SK-N-SH (cell line): ENCODE measurements around the gene LRRC15. TPM values are rescaled to one million over a fixed set of nuclear protein-coding genes. Genes with fewer than 3 reads are reported as not detected.

Experiments
- CTCF ChIA-PET: fragments of 300-600, 350-600 bp; formaldehyde crosslinking; extraction: SDS; loops from one replicate; lab custom pipeline; 2021; lab: Yijun Ruan, JAX
- POLR2A ChIA-PET: fragments of 350-600 bp; sonication (Branson Sonifier 250); formaldehyde crosslinking; extraction: SDS; loops from one replicate; lab custom pipeline; 2020; ENCODE audit warnings: antibody characterized with exemption, inconsistent platforms; lab: Yijun Ruan, JAX
- DNase-seq: peaks from one replicate; pipeline ENCODE4 v3.0.0; 2012
- H2AFZ ChIP-seq: fragments of 200-600 bp; sonication (generic); 2 replicates; pipeline ENCODE4 v1.8.1; 2016; ENCODE audit warnings: antibody characterized with exemption, mild to moderate bottlenecking, low read depth
- H3F3A ChIP-seq: fragments of 200-600 bp; sonication (generic); replicated peaks from 2 replicates; pipeline ENCODE3; 2016; ENCODE audit warnings: antibody characterized with exemption, mild to moderate bottlenecking; ENCODE audit not compliant: insufficient read depth
- H3K27ac ChIP-seq, 2 experiments: fragments of 200-500 bp in 1 of 2; fragments of 200-600 bp in 1 of 2; sonication (Bioruptor generic) in 1 of 2; sonication (generic), shearing (Covaris generic) in 1 of 2; 2 replicates each; pipeline versions ENCODE4 v1.5.1 to v1.6.1; 2014 to 2016; ENCODE audit warnings: low read depth in 2 of 2, inconsistent platforms in 1 of 2, low read length in 1 of 2, mild to moderate bottlenecking in 1 of 2, mixed read lengths in 1 of 2
- H3K27me3 ChIP-seq: fragments of 200-600 bp; sonication (generic), shearing (Covaris generic); 2 replicates; pipeline ENCODE4 v1.6.1; 2016; ENCODE audit warnings: mixed run types; ENCODE audit not compliant: insufficient read depth
- H3K36me3 ChIP-seq, 2 experiments: fragments of 200-500 bp in 1 of 2; fragments of 200-600 bp in 1 of 2; sonication (Bioruptor generic) in 1 of 2; sonication (generic) in 1 of 2; replicated peaks in 1 of 2; 2 replicates each; pipeline versions ENCODE3 to v1.5.1; 2014 to 2016; ENCODE audit warnings: low read length in 1 of 2, mild to moderate bottlenecking in 1 of 2; ENCODE audit not compliant: insufficient read depth in 2 of 2, control insufficient read depth in 1 of 2
- H3K4me1 ChIP-seq, 2 experiments: fragments of 200-500 bp in 1 of 2; fragments of 200-600 bp in 1 of 2; sonication (Bioruptor generic) in 1 of 2; sonication (generic), shearing (Covaris generic) in 1 of 2; 2 replicates each; pipeline versions ENCODE4 v1.5.1 to v1.6.1; 2014 to 2016; ENCODE audit warnings: low read depth in 1 of 2, low read length in 1 of 2, mixed run types in 1 of 2; ENCODE audit not compliant: insufficient read depth in 2 of 2, control insufficient read depth in 1 of 2
- H3K4me2 ChIP-seq: fragments of 200-600 bp; sonication (generic), shearing (Covaris generic); 2 replicates; pipeline ENCODE4 v1.6.1; 2017; ENCODE audit warnings: mixed run types
- H3K4me3 ChIP-seq, 2 experiments: fragments of 200-500 bp in 1 of 2; fragments of 200-600 bp in 1 of 2; sonication (Bioruptor generic) in 1 of 2; sonication (generic), shearing (Covaris generic) in 1 of 2; 2 replicates each; pipeline versions ENCODE4 v1.5.1 to v1.8.1; 2014 to 2016; ENCODE audit warnings: low read depth in 2 of 2, inconsistent platforms in 1 of 2, low read length in 1 of 2, mild to moderate bottlenecking in 1 of 2, mixed read lengths in 1 of 2, moderate library complexity in 1 of 2
- H3K79me2 ChIP-seq: fragments of 200-600 bp; sonication (generic); 2 replicates; pipeline ENCODE4 v1.8.1; 2017; ENCODE audit warnings: mild to moderate bottlenecking; ENCODE audit not compliant: insufficient read depth
- H3K9ac ChIP-seq: fragments of 200-600 bp; sonication (generic); 2 replicates; pipeline ENCODE4 v1.6.1; 2017; ENCODE audit warnings: mixed run types
- H3K9me2 ChIP-seq: fragments of 200-600 bp; sonication (generic); 2 replicates; pipeline ENCODE4 v1.6.1; 2017; ENCODE audit warnings: mixed run types
- H3K9me3 ChIP-seq: fragments of 200-600 bp; sonication (generic); 2 replicates; pipeline ENCODE4 v1.6.1; 2017; ENCODE audit warnings: mixed run types, mild to moderate bottlenecking, moderate library complexity
- H4K20me1 ChIP-seq: fragments of 200-600 bp; sonication (generic); 2 replicates; pipeline ENCODE4 v1.6.1; 2017; ENCODE audit warnings: mild to moderate bottlenecking, mixed run types; ENCODE audit not compliant: insufficient read depth
- ELF1 ChIP-seq: IDR thresholded peaks from 2 replicates; pipeline ENCODE4 v1.4.0; 2012
- EP300 ChIP-seq, 2 experiments: IDR thresholded peaks; 2 replicates each; pipeline versions ENCODE4 v1.4.0 to v1.6.1; 2012; ENCODE audit warnings: borderline replicate concordance in 1 of 2, low read depth in 1 of 2, low read length in 1 of 2
- EZH2phosphoT487 ChIP-seq: fragments of 200-600 bp; sonication (generic); IDR thresholded peaks from 2 replicates; pipeline ENCODE4 v1.6.1; 2017; ENCODE audit warnings: low read depth, mixed run types, mild to moderate bottlenecking, antibody characterized with exemption, moderate library complexity, borderline replicate concordance
- FOSL2 ChIP-seq: IDR thresholded peaks from 2 replicates; pipeline ENCODE4 v1.4.0; 2012; ENCODE audit warnings: low read depth, mild to moderate bottlenecking, moderate library complexity, borderline replicate concordance
- FOXJ3 ChIP-seq: sonication (generic); formaldehyde crosslinking; IDR thresholded peaks from 2 replicates; pipeline ENCODE4 v1.5.1; 2020; ENCODE audit warnings: mild to moderate bottlenecking, missing genetic modification reagents
- MAX ChIP-seq: IDR thresholded peaks from 2 replicates; pipeline ENCODE4 v1.4.0; 2012; ENCODE audit warnings: low read depth
- MEF2A ChIP-seq: IDR thresholded peaks from 2 replicates; pipeline ENCODE4 v1.4.0; 2012; ENCODE audit warnings: low read depth, borderline replicate concordance
- NFIC ChIP-seq: IDR thresholded peaks from 2 replicates; pipeline ENCODE4 v1.4.0; 2012; ENCODE audit warnings: borderline replicate concordance
- NRF1 ChIP-seq: IDR thresholded peaks from 2 replicates; pipeline ENCODE4 v1.6.1; 2012; ENCODE audit warnings: low read depth, mild to moderate bottlenecking, low read length
- POLR2AphosphoS5 ChIP-seq: IDR thresholded peaks from 2 replicates; pipeline ENCODE4 v1.6.1; 2012; ENCODE audit warnings: low read depth, low read length
- RCOR1 ChIP-seq: fragments of 150-350 bp; IDR thresholded peaks from 2 replicates; pipeline ENCODE4 v1.6.1; 2017; ENCODE audit warnings: antibody characterized with exemption, low read length
- RFX5 ChIP-seq: IDR thresholded peaks from 2 replicates; pipeline ENCODE4 v1.6.1; 2012; ENCODE audit warnings: mild to moderate bottlenecking, improper control_type of control experiment, low read length
- SIN3A ChIP-seq: IDR thresholded peaks from 2 replicates; pipeline ENCODE4 v1.6.1; 2012; ENCODE audit warnings: low read depth, mild to moderate bottlenecking, low read length, moderate library complexity, borderline replicate concordance
- SMC3 ChIP-seq: IDR thresholded peaks from 2 replicates; pipeline ENCODE4 v1.6.1; 2012; ENCODE audit warnings: low read depth, low read length, improper control_type of control experiment
- USF1 ChIP-seq: IDR thresholded peaks from 2 replicates; pipeline ENCODE4 v1.4.0; 2012; ENCODE audit warnings: low read depth, borderline replicate concordance
- USF2 ChIP-seq: fragments of 150-350 bp; IDR thresholded peaks from 2 replicates; pipeline ENCODE4 v1.6.1; 2017; ENCODE audit warnings: antibody characterized with exemption, low read length, low read depth, borderline replicate concordance
- WGBS: methylation state at CpG from one replicate; pipeline ENCODE4 v1.1.6; 2017; ENCODE audit warnings: low lambda C conversion rate; 5-methylcytosine and 5-hydroxymethylcytosine counted together
- polyA plus RNA-seq, 3 experiments: library from polyadenylated mRNA; depleted of rRNA; stranded (reverse); fragments of >200 nt; gene quantifications; 2 replicates each; pipeline ENCODE4 v1.2.3, GENCODE V29; 2012
- TF ChIP-seq, protein P1 (sequence below): IDR thresholded peaks from 2 replicates; pipeline ENCODE4 v1.4.0; 2012; ENCODE audit warnings: low read depth, borderline replicate concordance

LRRC15 gene
- polyA plus RNA-seq, 1 of the 3 experiments (the other 2 are of a cell fraction), result 0.02 TPM

- CTCF ChIA-PET, result interaction anchor here (0.9 to 6.7 kb wide), 5 partner anchors 54 to 82 kb away, joined by 3 to 71 read pairs (median 5); no protein-coding TSS in a partner anchor
- WGBS, result 95% methylated on average over 18 of the region's 38 CpGs
- H3K27me3 ChIP-seq, result no peaks in the 10 kb centered on the region
- no peaks in the 10 kb centered on the region for H4K20me1 ChIP-seq
- no peaks in the 10 kb centered on the region; a peak in 1 of 4 replicates for H3K4me1 ChIP-seq
- no peak overlapping the region for H3K27ac ChIP-seq
- no peaks in the 10 kb centered on the region for H3K79me2 ChIP-seq
- H3K9me3 ChIP-seq, result no peaks in the 10 kb centered on the region
- H2AFZ ChIP-seq, result no peak overlapping the region
- POLR2A ChIA-PET, result no interaction called here
- no peak overlapping the region for H3K4me3 ChIP-seq
- H3K9ac ChIP-seq, result no peak overlapping the region
- no peak overlapping the region for H3K4me2 ChIP-seq
- no peaks in the 10 kb centered on the region for H3K9me2 ChIP-seq
- H3K36me3 ChIP-seq, result peaks cover 4 to 8% of the 10 kb centered on the region in 2 experiments
- TF ChIP-seq EP300 (IDR thresholded peaks at IDR 0.05; ENCODE audit: borderline replicate concordance in 1 of 2, low read depth in 1 of 2, low read length in 1 of 2) (no peak), RCOR1 (no peak), EZH2phosphoT487 (no peak), NFIC (no peak), MEF2A (no peak), RFX5 (no peak), SMC3 (no peak), MAX (no peak), ELF1 (no peak), POLR2AphosphoS5 (no peak), FOXJ3 (CRISPR knock-in tag) (no peak), SIN3A (no peak), FOSL2 (no peak), USF1 (no peak), NRF1 (no peak), USF2 (no peak)
- TF ChIP-seq, protein P1, sequence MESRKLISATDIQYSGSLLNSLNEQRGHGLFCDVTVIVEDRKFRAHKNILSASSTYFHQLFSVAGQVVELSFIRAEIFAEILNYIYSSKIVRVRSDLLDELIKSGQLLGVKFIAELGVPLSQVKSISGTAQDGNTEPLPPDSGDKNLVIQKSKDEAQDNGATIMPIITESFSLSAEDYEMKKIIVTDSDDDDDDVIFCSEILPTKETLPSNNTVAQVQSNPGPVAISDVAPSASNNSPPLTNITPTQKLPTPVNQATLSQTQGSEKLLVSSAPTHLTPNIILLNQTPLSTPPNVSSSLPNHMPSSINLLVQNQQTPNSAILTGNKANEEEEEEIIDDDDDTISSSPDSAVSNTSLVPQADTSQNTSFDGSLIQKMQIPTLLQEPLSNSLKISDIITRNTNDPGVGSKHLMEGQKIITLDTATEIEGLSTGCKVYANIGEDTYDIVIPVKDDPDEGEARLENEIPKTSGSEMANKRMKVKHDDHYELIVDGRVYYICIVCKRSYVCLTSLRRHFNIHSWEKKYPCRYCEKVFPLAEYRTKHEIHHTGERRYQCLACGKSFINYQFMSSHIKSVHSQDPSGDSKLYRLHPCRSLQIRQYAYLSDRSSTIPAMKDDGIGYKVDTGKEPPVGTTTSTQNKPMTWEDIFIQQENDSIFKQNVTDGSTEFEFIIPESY, result no peak
- TF ChIP-seq, all 33 proteins: peak for 0
- no peak for DNase-seq
- peaks cover 15% of the 10 kb centered on the region for H3F3A ChIP-seq
Measured at GRCh38 chr3:194397757-194398312, 28.3 kb upstream of the LRRC15 start.
